Trophoblast cell (in vitro differentiated cells and primary cell): ENCODE results near the gene PPM1H.
A peak's percentile ranks its signal among the peaks of the same experiment; 100 is the strongest.

ENCODE experiments used
- DNase-seq, 2 donors: peaks; one replicate each; pipeline ENCODE4 v3.0.0-alpha.2; 2016
- H2AFZ ChIP-seq: 2 replicates; pipeline ENCODE4 v1.6.1; 2013; ENCODE audit warnings: low read length, moderate library complexity, mild to moderate bottlenecking; ENCODE audit not compliant: insufficient read depth, poor library complexity
- H2AK5ac ChIP-seq: 2 replicates; pipeline ENCODE4 v1.6.1; 2013; ENCODE audit warnings: mild to moderate bottlenecking, low read length
- H2BK120ac ChIP-seq: 2 replicates; pipeline ENCODE4 v1.6.1; 2013; ENCODE audit warnings: low read length, mild to moderate bottlenecking, moderate library complexity; ENCODE audit not compliant: insufficient read depth, poor library complexity
- H2BK12ac ChIP-seq: 2 replicates; pipeline ENCODE4 v1.6.1; 2013; ENCODE audit warnings: mild to moderate bottlenecking, low read length, moderate library complexity
- H2BK5ac ChIP-seq: 2 replicates; pipeline ENCODE4 v1.6.1; 2013; ENCODE audit warnings: low read length, low read depth, moderate library complexity, mild to moderate bottlenecking; ENCODE audit not compliant: poor library complexity
- H3K14ac ChIP-seq: 2 replicates; pipeline ENCODE4 v1.6.1; 2013; ENCODE audit warnings: mild to moderate bottlenecking, low read length
- H3K18ac ChIP-seq: 2 replicates; pipeline ENCODE4 v1.6.1; 2013; ENCODE audit warnings: mild to moderate bottlenecking, low read length
- H3K23ac ChIP-seq: 2 replicates; pipeline ENCODE4 v1.6.1; 2013; ENCODE audit warnings: low read length
- H3K27ac ChIP-seq: 2 replicates; pipeline ENCODE4 v1.5.1; 2013; ENCODE audit warnings: low read depth, mild to moderate bottlenecking, inconsistent platforms, low read length, moderate library complexity
- H3K27me3 ChIP-seq: 2 replicates; pipeline ENCODE4 v1.6.1; 2013; ENCODE audit warnings: inconsistent platforms, mild to moderate bottlenecking, low read length, moderate library complexity; ENCODE audit not compliant: insufficient read depth
- H3K36me3 ChIP-seq, 2 experiments: 1 replicate in 1 of 2; 2 replicates in 1 of 2; pipeline ENCODE4 v1.6.1; 2013; ENCODE audit warnings: low read length in 2 of 2, mild to moderate bottlenecking in 2 of 2, moderate library complexity in 1 of 2; ENCODE audit not compliant: insufficient read depth in 2 of 2, control insufficient read depth in 1 of 2
- H3K4ac ChIP-seq: 2 replicates; pipeline ENCODE4 v1.6.1; 2013; ENCODE audit warnings: low read depth, mild to moderate bottlenecking, low read length, moderate library complexity
- H3K4me1 ChIP-seq, 2 experiments: 1 replicate in 1 of 2; 2 replicates in 1 of 2; pipeline ENCODE4 v1.6.1; 2013; ENCODE audit warnings: low read length in 2 of 2, mild to moderate bottlenecking in 2 of 2, moderate library complexity in 1 of 2; ENCODE audit not compliant: insufficient read depth in 2 of 2, control insufficient read depth in 1 of 2
- H3K4me2 ChIP-seq: 2 replicates; pipeline ENCODE4 v1.6.1; 2013; ENCODE audit warnings: inconsistent platforms, mild to moderate bottlenecking, low read length, moderate library complexity
- H3K4me3 ChIP-seq: 2 replicates; pipeline ENCODE4 v1.5.1; 2013; ENCODE audit warnings: mild to moderate bottlenecking, low read depth, low read length, inconsistent platforms
- H3K79me1 ChIP-seq: one replicate; pipeline ENCODE4 v1.6.1; 2013; ENCODE audit warnings: low read length
- H3K79me2 ChIP-seq: 2 replicates; pipeline ENCODE4 v1.6.1; 2013; ENCODE audit warnings: low read length, mild to moderate bottlenecking; ENCODE audit not compliant: control insufficient read depth, insufficient read depth, poor library complexity
- H3K9ac ChIP-seq: 2 replicates; pipeline ENCODE4 v1.6.1; 2013; ENCODE audit warnings: mild to moderate bottlenecking, low read length
- H3K9me3 ChIP-seq: 2 replicates; pipeline ENCODE4 v1.6.1; 2013; ENCODE audit warnings: low read depth, mild to moderate bottlenecking, control low read depth, inconsistent platforms, low read length; ENCODE audit not compliant: insufficient read depth
- H4K12ac ChIP-seq: 2 replicates; pipeline ENCODE4 v1.6.1; 2013; ENCODE audit warnings: low read depth, mild to moderate bottlenecking, low read length, moderate library complexity
- H4K8ac ChIP-seq: 2 replicates; pipeline ENCODE4 v1.6.1; 2013; ENCODE audit warnings: low read depth, mild to moderate bottlenecking, low read length, moderate library complexity
- H4K91ac ChIP-seq: one replicate; pipeline ENCODE4 v1.6.1; 2013; ENCODE audit warnings: low read depth, mild to moderate bottlenecking, low read length, moderate library complexity
- WGBS: extraction: QIAGEN DNeasy Blood & Tissue Kit; methylation state at CpG from one replicate; pipeline ENCODE4 v1.1.7; 2013; ENCODE audit warnings: missing lambda C conversion rate; ENCODE audit not compliant: insufficient read length, insufficient coverage; ENCODE audit errors: extremely low coverage; 5-methylcytosine and 5-hydroxymethylcytosine counted together

The PPM1H gene

DNA sequence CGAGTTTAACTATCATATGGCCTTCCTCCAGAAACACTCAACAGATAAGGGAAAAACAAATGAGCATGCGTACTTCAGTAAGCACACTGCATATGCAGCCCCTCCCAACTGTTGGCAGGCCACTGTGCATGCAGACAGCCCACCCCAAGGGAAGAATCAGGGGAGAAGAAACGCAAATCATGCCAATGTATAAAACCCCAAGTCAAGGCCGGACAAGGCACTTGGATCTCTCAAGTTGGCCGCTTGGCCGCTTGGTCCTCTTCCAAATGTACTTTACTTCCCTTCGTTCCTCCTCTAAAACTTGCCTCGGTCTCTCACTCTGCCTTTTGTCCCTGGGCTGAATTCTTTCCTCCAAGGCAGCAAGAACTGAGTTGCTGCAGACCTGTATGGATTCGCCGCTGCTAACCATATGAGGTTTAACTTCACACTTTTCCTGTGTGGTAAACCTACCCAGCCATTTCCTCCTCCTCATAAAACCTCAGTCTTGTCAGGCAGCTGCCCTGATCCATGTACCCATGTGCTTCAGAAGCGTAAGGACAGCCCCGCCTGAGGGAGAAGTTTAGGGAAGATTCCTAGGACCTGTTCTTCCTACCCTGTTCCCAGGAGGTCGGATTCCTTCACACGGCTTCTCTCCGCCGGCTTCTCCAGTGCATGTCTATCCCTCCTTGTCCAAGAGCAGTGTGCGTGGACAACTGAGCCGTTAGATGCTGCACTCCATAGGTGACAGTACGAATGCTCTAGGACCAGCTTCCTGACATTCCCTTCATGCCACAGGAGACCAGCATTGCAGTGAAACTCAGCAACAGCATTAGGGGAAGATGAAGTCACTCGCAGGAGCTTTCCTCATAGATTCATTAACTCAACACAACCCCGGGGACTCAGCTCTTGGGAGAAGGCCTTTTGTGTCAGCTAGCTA is 280.4 kb downstream of the PPM1H start:
- Histone ChIP-seq H2AK5ac (no peak overlapping the region), H4K91ac (no peak overlapping the region), H4K12ac (no peak overlapping the region), H3K14ac (no peak overlapping the region), H4K8ac (no peak overlapping the region), H2BK12ac (no peak overlapping the region), H3K79me2 (no peaks in the 10 kb centered on the region), H3K18ac (no peak overlapping the region), H3K36me3 (no peaks in the 10 kb centered on the region), H3K27me3 (no peaks in the 10 kb centered on the region), H3K4me1 (peaks cover 7 to 11% of the 10 kb centered on the region in 2 experiments), H3K23ac (no peak overlapping the region), H3K9ac (no peak overlapping the region), H3K79me1 (no peaks in the 10 kb centered on the region), H3K4me2 (no peak overlapping the region), H3K9me3 (no peaks in the 10 kb centered on the region), H2AFZ (no peak overlapping the region), H3K27ac (no peak overlapping the region), H2BK120ac (no peak overlapping the region), H3K4me3 (no peak overlapping the region), H2BK5ac (no peak overlapping the region), H3K4ac (no peak overlapping the region)
- DNase-seq, result peak; percentile 81 to 87
- no CpG with 5 or more reads among the region's 21 CpGs for WGBS

GRCh38 chr12:62653740-62654139 is 281.2 kb downstream of the PPM1H start:
- DNase-seq, result no peak

GRCh38 chr12:62653304-62653703 is 281.6 kb downstream of the PPM1H start:
- no peak overlapping the region for H3K23ac ChIP-seq
- H3K79me2 ChIP-seq, result no peaks in the 10 kb centered on the region

More at GRCh38 chr12:62653740-62654139, 281.2 kb downstream of the PPM1H start:
- no peak overlapping the region for H3K4me2 ChIP-seq
- no peak overlapping the region for H3K9ac ChIP-seq
- no peaks in the 10 kb centered on the region for H3K79me2 ChIP-seq
- no peak overlapping the region for H2BK120ac ChIP-seq
- H4K91ac ChIP-seq, result no peak overlapping the region
- no peak overlapping the region for H3K23ac ChIP-seq
- peaks cover 7 to 11% of the 10 kb centered on the region in 2 experiments for H3K4me1 ChIP-seq
- no peak overlapping the region for H2BK12ac ChIP-seq
- H3K14ac ChIP-seq, result no peak overlapping the region
- no peak overlapping the region for H2AK5ac ChIP-seq
- no peaks in the 10 kb centered on the region for H3K36me3 ChIP-seq
- H3K79me1 ChIP-seq, result no peaks in the 10 kb centered on the region
- no peak overlapping the region for H3K4ac ChIP-seq
- no peak overlapping the region for H4K12ac ChIP-seq
- no peak overlapping the region for H3K18ac ChIP-seq
- H3K27me3 ChIP-seq, result no peaks in the 10 kb centered on the region
- no peaks in the 10 kb centered on the region for H3K9me3 ChIP-seq
- no peak overlapping the region for H2BK5ac ChIP-seq
- H4K8ac ChIP-seq, result no peak overlapping the region
- no peak overlapping the region for H3K4me3 ChIP-seq
- no peak overlapping the region for H3K27ac ChIP-seq
- WGBS, result no CpG with 5 or more reads among the region's 6 CpGs
- H2AFZ ChIP-seq, result no peak overlapping the region

DNA sequence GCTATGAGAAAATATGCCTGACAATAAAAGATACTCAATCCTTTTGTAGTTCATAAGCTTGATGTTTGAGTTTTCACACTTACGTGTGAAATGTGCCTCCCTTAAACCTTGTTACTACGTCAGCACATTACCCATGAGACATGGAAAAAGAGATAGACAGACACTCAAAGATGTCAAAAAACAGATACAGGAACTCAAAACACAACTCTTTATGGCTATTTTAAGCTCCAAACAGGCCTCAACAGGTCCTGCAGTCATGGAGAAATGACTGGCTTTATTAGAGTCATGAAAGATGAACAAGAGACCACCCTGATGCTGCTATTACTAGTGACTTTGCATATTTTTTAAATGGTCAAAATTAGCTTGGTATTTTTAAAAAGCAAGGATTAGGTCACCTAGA is 283.8 kb downstream of the PPM1H start:
- Histone ChIP-seq H3K4ac (no peak overlapping the region), H3K9ac (no peak overlapping the region), H3K36me3 (no peaks in the 10 kb centered on the region), H4K91ac (no peak overlapping the region), H2BK120ac (no peak overlapping the region), H3K23ac (no peak overlapping the region), H3K4me1 (peaks cover 4 to 11% of the 10 kb centered on the region in 2 experiments), H3K79me1 (no peaks in the 10 kb centered on the region), H4K8ac (no peak overlapping the region), H2AK5ac (no peak overlapping the region), H2BK12ac (no peak overlapping the region), H2AFZ (no peak overlapping the region), H3K9me3 (no peaks in the 10 kb centered on the region), H3K4me3 (no peak overlapping the region), H2BK5ac (no peak overlapping the region), H4K12ac (no peak overlapping the region), H3K18ac (no peak overlapping the region), H3K79me2 (no peaks in the 10 kb centered on the region), H3K27me3 (no peaks in the 10 kb centered on the region), H3K4me2 (no peak overlapping the region), H3K14ac (no peak overlapping the region), H3K27ac (no peak overlapping the region)
- no peak for DNase-seq
- WGBS, result no CpG with 5 or more reads among the region's 2 CpGs

More at GRCh38 chr12:62653304-62653703, 281.6 kb downstream of the PPM1H start:
- WGBS, result no CpG with 5 or more reads among the region's 3 CpGs
- H3K4me2 ChIP-seq, result no peak overlapping the region
- H3K9me3 ChIP-seq, result no peaks in the 10 kb centered on the region
- no peak overlapping the region for H3K18ac ChIP-seq
- H3K14ac ChIP-seq, result no peak overlapping the region
- H2BK5ac ChIP-seq, result no peak overlapping the region
- H4K8ac ChIP-seq, result no peak overlapping the region
- no peaks in the 10 kb centered on the region for H3K79me1 ChIP-seq
- no peak overlapping the region for H3K4ac ChIP-seq
- no peak overlapping the region for H2BK12ac ChIP-seq
- H2AK5ac ChIP-seq, result no peak overlapping the region
- H3K27ac ChIP-seq, result no peak overlapping the region
- H3K9ac ChIP-seq, result no peak overlapping the region
- H3K36me3 ChIP-seq, result no peaks in the 10 kb centered on the region
- H4K91ac ChIP-seq, result no peak overlapping the region
- no peaks in the 10 kb centered on the region for H3K27me3 ChIP-seq
- DNase-seq, result no peak
- no peak overlapping the region for H3K4me3 ChIP-seq
- no peak overlapping the region for H4K12ac ChIP-seq
- no peak overlapping the region for H2AFZ ChIP-seq
- H3K4me1 ChIP-seq, result peaks cover 7 to 11% of the 10 kb centered on the region in 2 experiments
- H2BK120ac ChIP-seq, result no peak overlapping the region
